Astrocyte (in vitro differentiated cells and primary cell): ENCODE results near the gene RABGAP1L. TPM values are rescaled to one million over a fixed set of nuclear protein-coding genes. Genes with fewer than 3 reads are reported as not detected.
"Not testable (repeated sequence)": the region's sequence is repeated elsewhere in the genome, so short reads cannot be mapped to it uniquely, and the experiment has no call there.

Source experiments
- DNase-seq: peaks from one replicate; pipeline ENCODE4 v3.0.0-alpha.2; 2010; ENCODE audit warnings: low read depth
- FAIRE-seq: peaks from 2 replicates; lab custom pipeline; 2011; peaks lifted over from hg19 to GRCh38; lab: Jason Lieb, UNC
- H2AFZ ChIP-seq: 2 replicates; pipeline ENCODE4 v1.6.0; 2012; ENCODE audit warnings: low read depth, low read length, inconsistent platforms
- H3K27ac ChIP-seq: 2 replicates; pipeline ENCODE4 v1.5.1; 2011; ENCODE audit warnings: low read depth, low read length, inconsistent platforms
- H3K27me3 ChIP-seq: 2 replicates; pipeline ENCODE4 v1.6.0; 2011; ENCODE audit warnings: low read length, inconsistent platforms; ENCODE audit not compliant: insufficient read depth
- H3K36me3 ChIP-seq: 2 replicates; pipeline ENCODE4 v1.5.1; 2011; ENCODE audit warnings: low read length, inconsistent platforms; ENCODE audit not compliant: insufficient read depth
- H3K4me1 ChIP-seq: 2 replicates; pipeline ENCODE4 v1.5.1; 2011; ENCODE audit warnings: low read length, inconsistent platforms; ENCODE audit not compliant: insufficient read depth
- H3K4me2 ChIP-seq: 2 replicates; pipeline ENCODE4 v1.6.0; 2012; ENCODE audit warnings: low read length, inconsistent platforms
- H3K4me3 ChIP-seq: 2 replicates; pipeline ENCODE4 v1.5.1; 2011; ENCODE audit warnings: low read depth, mild to moderate bottlenecking, low read length, inconsistent platforms; ENCODE audit not compliant: insufficient read depth
- H3K79me2 ChIP-seq: 2 replicates; pipeline ENCODE4 v1.6.0; 2012; ENCODE audit warnings: mild to moderate bottlenecking, low read length, inconsistent platforms; ENCODE audit not compliant: insufficient read depth
- H3K9ac ChIP-seq: 2 replicates; pipeline ENCODE4 v1.6.0; 2012; ENCODE audit warnings: mild to moderate bottlenecking, low read length, inconsistent platforms
- H3K9me3 ChIP-seq: 2 replicates; pipeline ENCODE4 v1.5.1; 2012; ENCODE audit warnings: low read depth, mild to moderate bottlenecking, low read length, inconsistent platforms; ENCODE audit not compliant: insufficient read depth
- H4K20me1 ChIP-seq: 2 replicates; pipeline ENCODE4 v1.6.0; 2012; ENCODE audit warnings: low read length, inconsistent platforms; ENCODE audit not compliant: insufficient read depth
- H3K27ac Mint-ChIP-seq: one replicate; pipeline ENCODE4 v1.8.0; 2021; ENCODE audit warnings: mild to moderate bottlenecking, mixed read lengths; ENCODE audit not compliant: unreplicated experiment
- H3K27me3 Mint-ChIP-seq: one replicate; pipeline ENCODE4 v1.8.0; 2021; ENCODE audit warnings: low read depth, mixed read lengths; ENCODE audit not compliant: unreplicated experiment
- H3K36me3 Mint-ChIP-seq: one replicate; pipeline ENCODE4 v1.8.0; 2021; ENCODE audit warnings: low read depth, mixed read lengths; ENCODE audit not compliant: unreplicated experiment
- H3K4me1 Mint-ChIP-seq: one replicate; pipeline ENCODE4 v1.8.0; 2021; ENCODE audit warnings: low read depth, mixed read lengths; ENCODE audit not compliant: unreplicated experiment
- H3K4me3 Mint-ChIP-seq: one replicate; pipeline ENCODE4 v1.8.0; 2021; ENCODE audit warnings: mild to moderate bottlenecking, moderate library complexity, mixed read lengths; ENCODE audit not compliant: unreplicated experiment
- H3K9me3 Mint-ChIP-seq: one replicate; pipeline ENCODE4 v1.8.0; 2021; ENCODE audit warnings: mild to moderate bottlenecking, mixed read lengths; ENCODE audit not compliant: unreplicated experiment
- EZH2 ChIP-seq: IDR thresholded peaks from 2 replicates; pipeline ENCODE4 v1.6.1; 2012; ENCODE audit warnings: mild to moderate bottlenecking, low read length, inconsistent platforms; ENCODE audit not compliant: insufficient read depth
- total RNA-seq: library from RNA; stranded (reverse); gene quantifications from 2 replicates; pipeline ENCODE4 v1.2.1, GENCODE V29; 2021
- TF ChIP-seq, protein P1 (sequence below): IDR thresholded peaks from 2 replicates; pipeline ENCODE4 v1.5.1; 2011; ENCODE audit warnings: low read depth, mild to moderate bottlenecking, inconsistent platforms, low read length, moderate library complexity; ENCODE audit not compliant: insufficient read depth

The RABGAP1L gene
- total RNA-seq, 1 donor from 2014 or later, result 40.2 TPM

DNA sequence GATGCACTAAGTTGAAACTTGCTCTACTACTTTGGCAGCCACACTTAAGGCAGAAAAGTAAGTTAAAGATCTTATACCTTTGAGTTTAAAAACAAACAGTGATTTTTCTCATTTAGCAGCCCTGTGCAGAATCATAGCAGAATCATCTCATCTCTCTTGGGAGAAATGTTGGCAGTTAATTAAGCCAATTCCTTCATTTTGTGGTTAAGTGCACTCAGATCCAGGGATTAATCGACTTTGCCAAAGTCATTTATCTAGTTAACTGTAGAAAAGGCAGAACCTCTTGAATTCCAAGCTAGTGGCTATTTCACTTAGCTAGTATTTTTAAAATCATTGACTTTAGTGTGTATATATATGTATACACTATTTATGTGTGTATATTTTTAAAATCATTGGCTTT is 413.5 kb downstream of the RABGAP1L start:
- Histone ChIP-seq H3K9ac (no peak overlapping the region), H3K27me3 (no peaks in the 10 kb centered on the region), H3K79me2 (no peaks in the 10 kb centered on the region), H2AFZ (no peak overlapping the region), H3K36me3 (no peaks in the 10 kb centered on the region), H3K4me2 (no peak overlapping the region), H3K4me3 (no peak overlapping the region), H3K4me1 (no peaks in the 10 kb centered on the region), H4K20me1 (no peaks in the 10 kb centered on the region), H3K27ac (no peak overlapping the region), H3K9me3 (no peaks in the 10 kb centered on the region)
- Mint-ChIP-seq H3K4me1 (no peaks in the 10 kb centered on the region), H3K4me3 (no peak overlapping the region), H3K27me3 (no peaks in the 10 kb centered on the region), H3K27ac (no peak overlapping the region), H3K36me3 (peaks cover 9% of the 10 kb centered on the region), H3K9me3 (peaks cover 3% of the 10 kb centered on the region)
- TF ChIP-seq EZH2, result no peak
- TF ChIP-seq, protein P1, sequence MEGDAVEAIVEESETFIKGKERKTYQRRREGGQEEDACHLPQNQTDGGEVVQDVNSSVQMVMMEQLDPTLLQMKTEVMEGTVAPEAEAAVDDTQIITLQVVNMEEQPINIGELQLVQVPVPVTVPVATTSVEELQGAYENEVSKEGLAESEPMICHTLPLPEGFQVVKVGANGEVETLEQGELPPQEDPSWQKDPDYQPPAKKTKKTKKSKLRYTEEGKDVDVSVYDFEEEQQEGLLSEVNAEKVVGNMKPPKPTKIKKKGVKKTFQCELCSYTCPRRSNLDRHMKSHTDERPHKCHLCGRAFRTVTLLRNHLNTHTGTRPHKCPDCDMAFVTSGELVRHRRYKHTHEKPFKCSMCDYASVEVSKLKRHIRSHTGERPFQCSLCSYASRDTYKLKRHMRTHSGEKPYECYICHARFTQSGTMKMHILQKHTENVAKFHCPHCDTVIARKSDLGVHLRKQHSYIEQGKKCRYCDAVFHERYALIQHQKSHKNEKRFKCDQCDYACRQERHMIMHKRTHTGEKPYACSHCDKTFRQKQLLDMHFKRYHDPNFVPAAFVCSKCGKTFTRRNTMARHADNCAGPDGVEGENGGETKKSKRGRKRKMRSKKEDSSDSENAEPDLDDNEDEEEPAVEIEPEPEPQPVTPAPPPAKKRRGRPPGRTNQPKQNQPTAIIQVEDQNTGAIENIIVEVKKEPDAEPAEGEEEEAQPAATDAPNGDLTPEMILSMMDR, result no peak
- DNase-seq, result peak; percentile 41
- FAIRE-seq, result no peak

DNA sequence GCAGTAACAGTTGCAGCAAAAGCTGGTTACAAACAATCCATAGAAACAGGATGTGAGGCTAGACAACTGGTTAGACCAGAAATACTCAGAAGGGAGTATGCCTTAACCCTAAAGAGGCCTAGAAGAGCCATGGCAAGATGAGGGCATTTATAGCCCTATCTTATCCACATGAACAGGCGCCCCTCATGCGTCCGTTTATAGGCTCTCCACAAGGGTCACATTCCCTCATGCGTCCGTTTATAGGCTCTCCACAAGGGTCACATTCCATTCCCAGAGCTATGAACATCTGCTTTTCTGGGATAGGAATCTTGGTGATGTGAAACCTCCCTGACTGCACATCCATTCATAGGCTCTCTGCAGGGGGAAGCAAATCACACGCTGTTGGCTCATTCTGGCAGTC is 416.8 kb downstream of the RABGAP1L start:
- H3K4me2 ChIP-seq, H3K79me2 ChIP-seq, H3K4me1 Mint-ChIP-seq, H3K4me3 Mint-ChIP-seq, H4K20me1 ChIP-seq, H3K36me3 ChIP-seq, H3K4me1 ChIP-seq, H3K27ac ChIP-seq, H3K27me3 Mint-ChIP-seq, H2AFZ ChIP-seq, H3K9me3 ChIP-seq, FAIRE-seq, H3K36me3 Mint-ChIP-seq, H3K27ac Mint-ChIP-seq, H3K27me3 ChIP-seq, H3K4me3 ChIP-seq, DNase-seq, H3K9ac ChIP-seq: not testable (repeated sequence)
- H3K9me3 Mint-ChIP-seq, result peaks cover 11% of the 10 kb centered on the region

DNA sequence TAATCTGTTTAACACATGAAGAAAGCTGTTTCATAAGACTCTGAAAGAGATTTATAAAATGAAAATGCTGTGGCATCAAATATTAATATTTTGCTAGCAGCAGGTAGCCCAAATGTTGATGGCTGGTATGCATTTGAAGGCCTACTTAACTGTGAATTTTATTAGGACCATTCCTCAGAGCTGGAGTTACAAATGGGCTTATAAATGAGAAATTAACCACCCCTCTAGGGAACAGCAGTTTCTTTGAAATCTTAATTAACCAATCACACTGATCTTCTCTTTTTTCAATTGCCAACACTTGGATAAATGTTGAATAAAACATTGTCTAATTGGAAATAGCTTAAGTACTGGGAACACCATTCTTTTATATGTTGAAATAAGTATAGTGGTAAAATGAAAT is 418.4 kb downstream of the RABGAP1L start:
- Mint-ChIP-seq H3K4me3 (no peak overlapping the region), H3K4me1 (no peaks in the 10 kb centered on the region), H3K9me3 (peaks cover 11% of the 10 kb centered on the region), H3K27me3 (no peaks in the 10 kb centered on the region), H3K27ac (no peak overlapping the region), H3K36me3 (peaks cover 9% of the 10 kb centered on the region)
- H3K36me3 ChIP-seq, result no peaks in the 10 kb centered on the region
- no peaks in the 10 kb centered on the region for H3K79me2 ChIP-seq
- no peaks in the 10 kb centered on the region for H4K20me1 ChIP-seq
- DNase-seq (no peak), FAIRE-seq (no peak)
- TF ChIP-seq, protein P1, result no peak
- TF ChIP-seq EZH2, result no peak
- H3K4me1 ChIP-seq, result no peaks in the 10 kb centered on the region
- H3K27ac ChIP-seq, result no peak overlapping the region
- no peak overlapping the region for H3K4me2 ChIP-seq
- no peaks in the 10 kb centered on the region for H3K9me3 ChIP-seq
- H3K27me3 ChIP-seq, result no peaks in the 10 kb centered on the region
- no peak overlapping the region for H3K4me3 ChIP-seq
- no peak overlapping the region for H2AFZ ChIP-seq
- no peak overlapping the region for H3K9ac ChIP-seq
